ENCODE measurements around the gene SPATA4.

DNA sequence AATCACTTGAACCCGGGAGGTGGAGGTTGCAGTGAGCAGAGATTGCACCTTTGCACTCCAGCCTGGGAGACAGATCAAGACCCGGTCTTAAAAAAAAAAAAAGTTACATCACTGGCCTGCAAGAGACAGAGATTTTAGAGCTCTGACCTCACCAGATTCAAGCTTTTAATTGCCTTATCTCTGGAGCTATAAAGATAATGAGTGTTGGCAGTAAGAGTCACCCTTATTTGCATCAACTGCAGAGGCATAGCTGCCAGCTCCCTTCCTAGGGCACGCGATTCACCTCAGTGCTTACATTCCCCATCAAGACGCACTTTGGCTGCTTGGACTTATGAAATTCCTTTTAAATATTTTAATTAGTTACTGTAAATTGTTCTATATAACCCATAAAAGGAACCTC, 12.5 kb upstream of the SPATA4 start:
- TF ChIP-seq POLR3A (IDR thresholded peaks at IDR 0.05; ENCODE audit: borderline replicate concordance, extremely low read depth, insufficient read depth, insufficient read length) = no peak
- no peak for TF ChIP-seq MYC (IDR thresholded peaks at IDR 0.05; ENCODE audit: low read depth, low read length)
- no peak for TF ChIP-seq MYC (CRISPR knock-in tag; IDR thresholded peaks at IDR 0.05; ENCODE audit: borderline replicate concordance, low read depth)
- no peak for TF ChIP-seq ZNF764 (CRISPR knock-in tag; IDR thresholded peaks at IDR 0.05; ENCODE audit: low read depth)
- no peak for TF ChIP-seq LCOR (CRISPR knock-in tag; IDR thresholded peaks at IDR 0.05)

Data from K562 (cell line).